Measurements from ENCODE around the gene CDK10.
"Not testable (repeated sequence)": the region's sequence is repeated elsewhere in the genome, so short reads cannot be mapped to it uniquely, and the experiment has no call there.

CDK10 gene

DNA sequence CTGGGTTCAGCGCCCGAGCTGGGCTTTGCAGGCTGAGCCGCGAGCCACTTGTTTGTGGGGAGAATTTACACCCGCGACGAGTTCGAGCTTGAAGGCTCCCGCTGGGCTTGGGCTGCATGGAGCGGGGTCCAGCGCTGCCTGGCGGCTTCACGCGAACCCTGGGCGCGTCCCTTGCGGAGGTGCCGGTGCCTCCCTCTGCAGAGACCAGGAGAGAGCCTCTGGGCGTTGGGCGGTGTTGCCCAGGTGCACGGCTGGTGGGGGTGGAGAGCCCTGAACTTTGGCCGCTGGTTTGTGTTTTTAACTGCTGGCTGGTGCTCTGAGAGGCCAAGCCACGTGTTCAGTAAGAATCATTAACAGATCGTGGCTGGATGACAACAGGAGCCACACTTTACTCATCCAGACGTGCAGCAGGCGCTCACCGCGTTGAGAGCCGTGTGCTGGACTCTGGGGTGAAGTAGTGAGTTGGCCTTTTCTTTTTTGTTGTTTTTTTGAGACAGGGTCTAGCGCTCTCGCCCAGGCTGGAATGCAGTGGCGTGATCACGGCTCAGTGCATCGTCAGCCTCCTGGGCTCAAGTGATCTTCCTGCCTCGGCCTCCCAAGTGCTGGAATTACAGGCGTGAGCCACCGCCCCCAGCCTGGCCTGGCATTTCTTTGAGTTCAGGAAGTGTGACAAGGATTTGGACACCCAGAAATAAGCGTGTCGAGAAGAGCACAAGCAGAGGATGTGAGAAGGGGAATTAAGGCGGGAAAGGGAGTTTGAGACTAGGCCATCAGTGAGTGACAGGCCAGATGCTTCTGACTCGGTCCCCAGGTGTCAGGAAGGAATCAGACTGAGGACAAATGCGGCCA, 827 bp downstream of the CDK10 start:
- peak overlapping the region; percentile 94 for H3K27ac ChIP-seq
- no peak for TF ChIP-seq ZFX (IDR thresholded peaks at IDR 0.05)
- TF ChIP-seq, protein P1, sequence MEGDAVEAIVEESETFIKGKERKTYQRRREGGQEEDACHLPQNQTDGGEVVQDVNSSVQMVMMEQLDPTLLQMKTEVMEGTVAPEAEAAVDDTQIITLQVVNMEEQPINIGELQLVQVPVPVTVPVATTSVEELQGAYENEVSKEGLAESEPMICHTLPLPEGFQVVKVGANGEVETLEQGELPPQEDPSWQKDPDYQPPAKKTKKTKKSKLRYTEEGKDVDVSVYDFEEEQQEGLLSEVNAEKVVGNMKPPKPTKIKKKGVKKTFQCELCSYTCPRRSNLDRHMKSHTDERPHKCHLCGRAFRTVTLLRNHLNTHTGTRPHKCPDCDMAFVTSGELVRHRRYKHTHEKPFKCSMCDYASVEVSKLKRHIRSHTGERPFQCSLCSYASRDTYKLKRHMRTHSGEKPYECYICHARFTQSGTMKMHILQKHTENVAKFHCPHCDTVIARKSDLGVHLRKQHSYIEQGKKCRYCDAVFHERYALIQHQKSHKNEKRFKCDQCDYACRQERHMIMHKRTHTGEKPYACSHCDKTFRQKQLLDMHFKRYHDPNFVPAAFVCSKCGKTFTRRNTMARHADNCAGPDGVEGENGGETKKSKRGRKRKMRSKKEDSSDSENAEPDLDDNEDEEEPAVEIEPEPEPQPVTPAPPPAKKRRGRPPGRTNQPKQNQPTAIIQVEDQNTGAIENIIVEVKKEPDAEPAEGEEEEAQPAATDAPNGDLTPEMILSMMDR (conservative IDR thresholded peaks at IDR 0.05), result no peak

- TF ChIP-seq ZFX (IDR thresholded peaks at IDR 0.05), result no peak
- TF ChIP-seq, protein P1 (conservative IDR thresholded peaks at IDR 0.05), result no peak
- peak overlapping the region; percentile 94; the same call in 1 of the 2 replicates for H3K27ac ChIP-seq
Observed at GRCh38 chr16:89688395-89688794, 1.9 kb downstream of the CDK10 start.

DNA sequence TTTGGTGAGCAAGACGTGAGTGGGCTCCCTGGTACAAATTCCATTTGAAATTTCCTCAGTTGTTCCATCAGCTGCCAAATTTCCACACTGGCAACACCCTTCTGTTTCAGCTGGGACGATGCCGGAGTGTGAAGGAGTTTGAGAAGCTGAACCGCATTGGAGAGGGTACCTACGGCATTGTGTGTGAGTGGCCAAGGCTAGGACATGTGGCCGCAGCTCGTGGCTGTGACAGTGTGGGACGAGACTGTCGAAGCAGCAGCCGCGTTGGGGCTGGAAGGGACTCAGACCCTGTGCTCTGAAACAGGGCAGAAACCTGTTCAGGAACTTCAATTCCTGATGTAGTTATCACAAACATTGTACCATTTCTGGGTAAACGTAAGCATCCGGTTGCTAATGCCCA, 2.7 kb downstream of the CDK10 start:
- no peak overlapping the region for H3K27ac ChIP-seq
- TF ChIP-seq, protein P1 (conservative IDR thresholded peaks at IDR 0.05), result no peak
- TF ChIP-seq ZFX (IDR thresholded peaks at IDR 0.05), result no peak

DNA sequence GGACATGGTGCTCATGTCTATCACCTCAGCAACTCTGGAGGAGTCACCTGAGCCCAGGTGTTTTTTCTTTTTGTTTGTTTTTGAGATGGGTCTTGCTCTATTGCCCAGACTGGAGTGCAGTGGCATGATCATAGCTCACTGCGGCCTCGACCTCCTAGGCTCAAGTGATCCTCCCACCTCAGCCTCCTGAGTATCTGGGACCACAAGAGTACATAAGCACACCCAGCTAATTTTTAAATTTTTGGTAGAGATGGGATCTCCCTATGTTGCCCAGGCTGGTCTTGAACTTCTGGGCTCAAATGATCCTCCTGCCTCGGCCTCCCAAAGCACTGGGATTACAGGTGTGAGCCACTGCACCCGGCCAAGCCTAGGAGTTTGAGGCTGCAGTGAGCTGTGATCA, 3.1 kb downstream of the CDK10 start:
- not testable (repeated sequence) for H3K27ac ChIP-seq

- H3K27ac ChIP-seq, result no peak overlapping the region
- TF ChIP-seq ZFX (IDR thresholded peaks at IDR 0.05), result no peak
- TF ChIP-seq, protein P1 (conservative IDR thresholded peaks at IDR 0.05), result no peak
Observed at GRCh38 chr16:89690392-89690901, 4.0 kb downstream of the CDK10 start.

DNA sequence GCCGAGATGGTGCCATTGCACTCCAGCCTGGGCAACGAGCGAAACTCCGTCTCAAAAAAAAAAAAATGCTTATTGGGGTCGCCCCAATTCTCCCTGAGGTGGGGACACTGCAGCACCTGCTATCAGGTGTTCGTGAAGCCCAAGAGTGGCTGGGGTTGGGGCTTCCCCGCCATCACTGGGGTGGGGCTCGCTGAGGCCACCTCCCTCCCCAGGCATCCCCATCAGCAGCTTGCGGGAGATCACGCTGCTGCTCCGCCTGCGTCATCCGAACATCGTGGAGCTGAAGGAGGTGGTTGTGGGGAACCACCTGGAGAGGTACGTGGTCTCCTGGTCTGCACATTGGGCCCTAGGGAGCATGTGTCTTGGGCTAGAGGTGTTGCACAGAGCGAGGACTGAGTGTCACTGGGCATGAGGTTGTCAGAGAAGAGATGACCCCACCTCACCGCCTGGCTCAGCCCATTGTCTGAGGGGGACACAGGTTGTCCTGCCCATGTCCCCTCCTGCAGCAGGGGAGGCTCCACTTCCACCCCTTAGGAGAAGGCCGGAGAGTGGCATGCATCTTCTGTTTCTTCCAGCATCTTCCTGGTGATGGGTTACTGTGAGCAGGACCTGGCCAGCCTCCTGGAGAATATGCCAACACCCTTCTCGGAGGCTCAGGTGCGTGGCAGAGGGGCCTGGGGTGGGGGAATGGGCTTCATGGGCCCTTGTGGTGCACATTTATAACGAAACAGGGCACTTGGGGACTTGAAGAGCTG, 4.9 kb downstream of the CDK10 start:
- TF ChIP-seq, protein P1 (conservative IDR thresholded peaks at IDR 0.05), result no peak
- no peak for TF ChIP-seq ZFX (IDR thresholded peaks at IDR 0.05)
- no peak overlapping the region for H3K27ac ChIP-seq

DNA sequence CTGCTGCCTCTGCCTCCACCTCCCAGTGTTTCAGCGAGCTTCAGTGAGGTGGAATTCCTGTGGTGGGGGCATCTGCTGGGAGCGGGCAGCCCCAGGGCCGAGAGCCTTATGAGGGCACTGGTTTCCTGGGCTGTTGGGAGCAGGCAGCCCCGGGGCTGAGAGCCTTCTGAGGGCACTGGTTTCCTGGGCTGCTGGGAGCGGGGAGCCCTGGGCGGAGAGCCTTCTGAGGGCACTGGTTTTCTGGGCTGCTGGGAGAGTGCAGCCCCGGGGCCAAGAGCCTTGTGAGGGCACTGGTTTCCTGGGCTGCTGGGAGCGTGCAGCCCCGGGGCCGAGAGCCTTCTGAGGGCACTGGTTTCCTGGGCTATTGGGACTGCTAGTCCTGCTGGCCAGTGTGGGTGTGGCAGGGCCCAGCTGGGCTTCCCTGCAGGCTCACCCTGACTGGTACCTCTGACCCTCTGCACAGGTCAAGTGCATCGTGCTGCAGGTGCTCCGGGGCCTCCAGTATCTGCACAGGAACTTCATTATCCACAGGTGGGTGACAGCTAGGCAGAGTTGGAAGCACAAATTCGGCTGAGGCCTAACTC, 5.6 kb downstream of the CDK10 start:
- H3K27ac ChIP-seq, result no peak overlapping the region

More for the DNA sequence above, 5.6 kb downstream of the CDK10 start:
- TF ChIP-seq, protein P1 (conservative IDR thresholded peaks at IDR 0.05), result no peak
- no peak for TF ChIP-seq ZFX (IDR thresholded peaks at IDR 0.05)

Measured in C4-2B (cell line).